ENCODE results near the gene EID2B. TPM values are rescaled to one million over a fixed set of nuclear protein-coding genes. Genes with fewer than 3 reads are reported as not detected.

EID2B gene
- total RNA-seq, 1 experiment from 2014 or later: 2.2 TPM

DNA sequence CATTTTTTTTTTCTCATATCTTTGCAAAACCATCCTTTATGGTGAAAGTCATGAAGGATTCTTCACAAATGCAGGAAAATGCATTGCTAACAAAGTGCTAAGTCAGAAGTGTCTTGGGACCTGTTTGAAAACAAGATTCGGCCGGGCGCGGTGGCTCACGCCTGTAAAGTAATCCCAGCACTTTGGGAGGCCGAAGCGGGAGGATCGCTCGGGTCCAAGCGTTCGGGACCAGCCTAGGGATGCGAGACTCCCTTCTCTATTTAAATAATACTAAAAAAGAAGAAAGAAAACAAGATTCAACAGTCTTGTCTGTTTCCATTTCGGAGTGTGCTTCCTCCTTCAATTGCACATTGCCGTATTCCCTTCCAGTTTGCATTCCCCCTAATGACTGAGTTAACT, 819 bp downstream of the EID2B start:
- Histone ChIP-seq H3K23me2 (ENCODE audit: insufficient read length, low read depth, low read length, poor library complexity, severe bottlenecking) (peaks cover 5% of the 10 kb centered on the region), H4K8ac (replicated peaks; ENCODE audit: insufficient read length, low read depth, low read length) (no peak overlapping the region), H2AK5ac (ENCODE audit: insufficient read length, low read length) (no peak overlapping the region), H3K4me2 (ENCODE audit: insufficient read depth, insufficient read length, low read length) (peak overlapping the region; percentile 76), H4K91ac (ENCODE audit: insufficient read length, low read depth, low read length) (no peak overlapping the region), H3K79me1 (ENCODE audit: insufficient read depth, low read depth, low read length, poor library complexity, severe bottlenecking) (no peaks in the 10 kb centered on the region), H2BK5ac (ENCODE audit: insufficient read length, low read length) (no peak overlapping the region), H3K14ac (ENCODE audit: insufficient read depth, low read length) (0 out of 2 replicates have a peak overlapping the region, but pooled peaks have one; percentile 18), H3K9me3 (ENCODE audit: control insufficient read depth, low read depth, low read length) (no peaks in the 10 kb centered on the region), H3K27me3 (ENCODE audit: insufficient read depth, low read length) (no peaks in the 10 kb centered on the region; the same call in 1 of the 2 replicates), H3K18ac (ENCODE audit: insufficient read length, low read depth, low read length) (no peak overlapping the region), H3K23ac (ENCODE audit: insufficient read length, low read depth, low read length) (no peak overlapping the region), H2BK120ac (ENCODE audit: low read depth, low read length, poor library complexity, severe bottlenecking) (no peak overlapping the region), H4K20me1 (ENCODE audit: control insufficient read depth, insufficient read depth, insufficient read length) (no peaks in the 10 kb centered on the region), H2BK15ac (ENCODE audit: low read depth, low read length) (no peak overlapping the region), H2BK20ac (ENCODE audit: low read depth, low read length, poor library complexity, severe bottlenecking) (no peak overlapping the region), H3K9ac (ENCODE audit: extremely low read depth, insufficient read length, low read length) (peak overlapping the region; percentile 42), H3K4me1 (ENCODE audit: insufficient read depth, low read length) (no peaks in the 10 kb centered on the region), H3T11ph (ENCODE audit: low read length) (no peak overlapping the region), H4K5ac (ENCODE audit: insufficient read length, low read depth, low read length) (no peak overlapping the region), H2BK12ac (ENCODE audit: insufficient read length, low read depth, low read length) (no peak overlapping the region), H3K27ac (ENCODE audit: insufficient read length, low read depth, low read length) (no peak overlapping the region), H3K56ac (ENCODE audit: insufficient read length, low read depth, low read length) (no peak overlapping the region), H3K79me2 (ENCODE audit: insufficient read depth, low read length) (no peaks in the 10 kb centered on the region), H2AFZ (ENCODE audit: low read length) (no peak overlapping the region), H3K4ac (ENCODE audit: low read depth, low read length) (no peak overlapping the region)
- Mint-ChIP-seq H3K27me3 (ENCODE audit: low read depth) (peaks cover 6% of the 10 kb centered on the region), H3K36me3 (ENCODE audit: insufficient read depth in 1 of 3, low read depth in 3 of 3) (peaks cover 0 to 4% (median 3%) of the 10 kb centered on the region in 3 experiments; a peak in 4 of 7 replicates), H3K9me3 (peaks cover 0 to 3% of the 10 kb centered on the region in 2 experiments; a peak in 2 of 5 replicates), H3K4me1 (peaks cover 4 to 6% of the 10 kb centered on the region in 2 experiments), H3K27ac (peak overlapping the region in 1 of 3 experiments; percentile 94; a peak in 2 of 7 replicates), H3K4me3 (peak overlapping the region; percentile 90 to 96)
- DNase-seq: no peak
- TF ChIP-seq, protein P1, sequence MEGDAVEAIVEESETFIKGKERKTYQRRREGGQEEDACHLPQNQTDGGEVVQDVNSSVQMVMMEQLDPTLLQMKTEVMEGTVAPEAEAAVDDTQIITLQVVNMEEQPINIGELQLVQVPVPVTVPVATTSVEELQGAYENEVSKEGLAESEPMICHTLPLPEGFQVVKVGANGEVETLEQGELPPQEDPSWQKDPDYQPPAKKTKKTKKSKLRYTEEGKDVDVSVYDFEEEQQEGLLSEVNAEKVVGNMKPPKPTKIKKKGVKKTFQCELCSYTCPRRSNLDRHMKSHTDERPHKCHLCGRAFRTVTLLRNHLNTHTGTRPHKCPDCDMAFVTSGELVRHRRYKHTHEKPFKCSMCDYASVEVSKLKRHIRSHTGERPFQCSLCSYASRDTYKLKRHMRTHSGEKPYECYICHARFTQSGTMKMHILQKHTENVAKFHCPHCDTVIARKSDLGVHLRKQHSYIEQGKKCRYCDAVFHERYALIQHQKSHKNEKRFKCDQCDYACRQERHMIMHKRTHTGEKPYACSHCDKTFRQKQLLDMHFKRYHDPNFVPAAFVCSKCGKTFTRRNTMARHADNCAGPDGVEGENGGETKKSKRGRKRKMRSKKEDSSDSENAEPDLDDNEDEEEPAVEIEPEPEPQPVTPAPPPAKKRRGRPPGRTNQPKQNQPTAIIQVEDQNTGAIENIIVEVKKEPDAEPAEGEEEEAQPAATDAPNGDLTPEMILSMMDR (conservative IDR thresholded peaks at IDR 0.05): no peak
- WGBS (ENCODE audit: extremely low coverage, insufficient read length, low lambda C conversion rate): no CpG with 5 or more reads among the region's 14 CpGs
